ENCODE data around the gene MRPL51.

The MRPL51 gene

GRCh38 chr12:6470375-6471163 lies 22.5 kb downstream of the MRPL51 start, which contains the start of gene VAMP1:
Gene VAMP1 (minus strand): TSS chr12:6470677. CDS start chr12:6470531, 146 bp downstream.
- DNase-seq (ENCODE audit: low read depth in 1 of 2, low spot score in 1 of 2): peak; percentile 94 to 99
- peak; percentile 64 for TF ChIP-seq REST (IDR thresholded peaks at IDR 0.05; ENCODE audit: insufficient replicate concordance, low read depth)
- no peak for TF ChIP-seq SPI1 (IDR thresholded peaks at IDR 0.05; ENCODE audit: borderline replicate concordance, low read depth)
- peak; percentile 99 for TF ChIP-seq POLR2AphosphoS5 (IDR thresholded peaks at IDR 0.05; ENCODE audit: low read depth)
- TF ChIP-seq GABPA (IDR thresholded peaks at IDR 0.05; ENCODE audit: low read depth): 0 out of 2 replicates have a peak, but pooled peaks have one; percentile 23
- no peak for TF ChIP-seq CTCF (IDR thresholded peaks at IDR 0.05; ENCODE audit: insufficient read depth, low read length)
- Histone ChIP-seq H3K4me3 (replicated peaks; ENCODE audit: insufficient read depth, low read length) (peak within 1 kb of the TSS; percentile 77), H3K27me3 (ENCODE audit: insufficient read depth, poor library complexity, severe bottlenecking) (no peaks in the 10 kb centered on the region), H3K27ac (replicated peaks) (peak within 1 kb of the TSS; percentile 83)

- no peak for DNase-seq (ENCODE audit: low read depth in 1 of 2, low spot score in 1 of 2)
- peak overlapping the region; percentile 83 for H3K27ac ChIP-seq (replicated peaks)
Measured at GRCh38 chr12:6469609-6470374, 23.3 kb downstream of the MRPL51 start.

More at GRCh38 chr12:6469609-6470374, 23.3 kb downstream of the MRPL51 start:
- H3K27me3 ChIP-seq (ENCODE audit: insufficient read depth, poor library complexity, severe bottlenecking): no peaks in the 10 kb centered on the region
- TF ChIP-seq SPI1 (IDR thresholded peaks at IDR 0.05; ENCODE audit: borderline replicate concordance, low read depth): no peak
- no peak for TF ChIP-seq CTCF (IDR thresholded peaks at IDR 0.05; ENCODE audit: insufficient read depth, low read length)
- no peak for TF ChIP-seq POLR2AphosphoS5 (IDR thresholded peaks at IDR 0.05; ENCODE audit: low read depth)
- no peak for TF ChIP-seq GABPA (IDR thresholded peaks at IDR 0.05; ENCODE audit: low read depth)
- no peak for TF ChIP-seq REST (IDR thresholded peaks at IDR 0.05; ENCODE audit: insufficient replicate concordance, low read depth)
- peak overlapping the region; percentile 77 for H3K4me3 ChIP-seq (replicated peaks; ENCODE audit: insufficient read depth, low read length)
